ENCODE results near the gene TECPR2.

Gene TECPR2

DNA sequence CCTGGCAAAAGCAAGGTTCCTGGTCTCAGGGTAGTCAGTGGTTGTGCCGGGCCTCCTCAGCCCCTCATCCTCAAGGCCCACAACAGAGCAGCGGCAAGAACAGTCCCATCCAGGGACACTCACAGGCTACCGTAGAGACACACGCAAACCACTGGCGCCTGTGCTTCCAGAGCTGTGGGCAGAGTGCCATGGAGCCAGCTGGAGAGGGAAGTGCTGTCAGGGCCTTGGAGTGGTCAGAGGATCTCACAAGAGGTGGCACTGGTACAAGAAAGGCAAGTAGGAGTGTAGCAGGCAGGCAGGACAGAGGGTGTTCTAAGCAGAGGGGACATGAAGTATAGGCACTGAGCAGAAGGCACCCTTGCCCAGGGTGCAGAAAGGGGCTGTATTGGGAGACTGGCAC, 112.2 kb downstream of the TECPR2 start:
- no peak for DNase-seq

DNA sequence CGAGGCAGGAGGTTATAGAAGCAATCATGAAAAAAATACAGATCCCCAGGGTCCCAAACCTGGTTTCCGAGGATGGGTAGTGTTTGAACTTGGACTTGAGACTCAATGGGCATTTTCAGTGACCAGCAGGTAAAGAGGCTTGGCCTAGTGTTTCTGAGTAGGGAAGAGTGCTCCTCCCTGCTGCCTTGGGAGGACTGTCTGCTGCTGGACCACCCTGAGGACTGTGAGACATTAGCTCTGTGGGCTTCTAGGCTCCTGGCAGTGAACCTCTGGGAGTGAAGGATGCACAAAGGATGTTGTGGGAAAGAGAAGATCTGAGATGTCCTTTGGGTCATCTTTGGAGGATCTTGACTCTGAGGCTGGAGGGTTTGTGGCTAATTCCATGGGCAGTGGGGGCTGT, 116.4 kb downstream of the TECPR2 start:
- no peak for DNase-seq

DNA sequence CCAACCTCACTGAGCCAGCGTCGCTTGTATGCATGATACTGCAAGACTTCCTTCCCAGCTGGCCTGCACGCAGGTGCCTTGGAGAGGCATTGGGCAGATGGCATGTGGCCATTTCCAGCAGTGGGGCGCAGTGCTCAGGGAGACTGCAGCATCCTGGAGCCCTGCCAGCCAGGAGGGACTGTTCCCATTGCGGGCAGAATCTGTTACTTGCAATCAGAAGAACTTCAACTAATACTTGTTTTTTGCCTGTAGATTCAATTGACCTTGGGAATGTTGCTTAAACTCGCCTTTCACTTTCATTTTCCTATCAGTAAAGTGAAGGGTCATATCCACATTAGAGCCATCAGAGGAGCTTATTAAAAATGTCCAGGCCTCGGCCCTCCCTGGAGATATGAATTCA, 117.0 kb downstream of the TECPR2 start:
- no peak for DNase-seq

DNA sequence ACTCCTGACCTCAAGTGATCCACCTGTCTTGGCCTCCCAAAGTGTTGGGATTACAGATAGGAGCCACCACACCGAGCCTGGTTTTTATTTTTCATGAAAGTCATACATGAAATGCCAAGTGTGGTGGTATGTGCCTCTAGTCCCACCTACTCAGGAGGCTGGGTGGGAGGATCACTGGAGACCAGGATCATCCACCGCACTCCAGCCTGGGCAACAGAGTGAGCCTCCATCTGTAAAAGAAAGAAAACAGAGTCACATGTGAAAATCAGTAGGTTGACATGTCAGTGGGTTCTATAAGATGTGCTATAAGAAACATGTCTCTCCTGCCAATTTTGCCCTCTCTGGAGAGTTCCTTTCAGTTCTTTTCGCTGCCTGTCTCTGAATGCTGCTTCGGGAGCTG, 118.6 kb downstream of the TECPR2 start:
- no peak for DNase-seq

DNA sequence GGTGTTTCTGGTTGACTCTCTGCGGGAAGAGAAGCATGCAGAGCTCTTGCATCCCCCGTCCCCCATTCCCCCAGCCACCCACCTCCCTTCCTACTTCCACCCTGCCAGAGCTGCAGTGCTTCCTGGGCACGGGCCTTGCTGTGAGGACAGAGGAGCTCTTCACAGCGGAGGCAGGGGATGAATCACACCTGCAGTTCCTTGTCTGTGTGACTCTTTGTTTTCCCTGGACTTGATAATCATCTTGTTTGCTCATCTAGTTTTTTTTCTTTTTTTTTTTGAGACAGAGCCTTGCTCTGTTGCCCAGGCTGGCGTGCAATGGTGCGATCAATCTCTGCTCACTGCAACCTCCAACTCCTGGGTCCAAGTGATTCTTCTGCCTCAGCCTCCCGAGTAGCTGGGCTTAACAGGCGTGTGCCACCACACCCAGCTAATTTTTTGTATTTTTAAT, 119.1 kb downstream of the TECPR2 start:
- no peak for DNase-seq

DNA sequence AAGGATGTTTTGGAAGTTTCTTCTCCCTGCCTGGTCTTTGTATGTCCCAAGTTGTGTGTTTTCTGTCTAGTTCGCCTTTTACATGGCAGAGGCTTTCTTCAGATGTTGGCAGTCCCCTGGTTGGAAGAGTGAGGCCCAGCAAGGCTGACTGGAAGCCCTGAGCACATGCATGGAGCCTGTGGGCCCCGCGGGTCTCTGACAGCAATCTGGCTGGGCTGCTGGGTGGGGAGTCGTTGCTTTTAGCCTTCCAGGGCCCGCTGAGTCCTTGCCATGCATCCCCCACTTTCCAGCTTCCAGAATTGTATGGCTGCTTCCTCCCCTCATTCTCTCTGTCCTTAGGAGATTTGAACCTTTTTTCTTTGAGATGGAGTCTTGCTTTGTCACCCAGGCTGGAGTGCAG, 121.6 kb downstream of the TECPR2 start:
- no peak for DNase-seq

DNA sequence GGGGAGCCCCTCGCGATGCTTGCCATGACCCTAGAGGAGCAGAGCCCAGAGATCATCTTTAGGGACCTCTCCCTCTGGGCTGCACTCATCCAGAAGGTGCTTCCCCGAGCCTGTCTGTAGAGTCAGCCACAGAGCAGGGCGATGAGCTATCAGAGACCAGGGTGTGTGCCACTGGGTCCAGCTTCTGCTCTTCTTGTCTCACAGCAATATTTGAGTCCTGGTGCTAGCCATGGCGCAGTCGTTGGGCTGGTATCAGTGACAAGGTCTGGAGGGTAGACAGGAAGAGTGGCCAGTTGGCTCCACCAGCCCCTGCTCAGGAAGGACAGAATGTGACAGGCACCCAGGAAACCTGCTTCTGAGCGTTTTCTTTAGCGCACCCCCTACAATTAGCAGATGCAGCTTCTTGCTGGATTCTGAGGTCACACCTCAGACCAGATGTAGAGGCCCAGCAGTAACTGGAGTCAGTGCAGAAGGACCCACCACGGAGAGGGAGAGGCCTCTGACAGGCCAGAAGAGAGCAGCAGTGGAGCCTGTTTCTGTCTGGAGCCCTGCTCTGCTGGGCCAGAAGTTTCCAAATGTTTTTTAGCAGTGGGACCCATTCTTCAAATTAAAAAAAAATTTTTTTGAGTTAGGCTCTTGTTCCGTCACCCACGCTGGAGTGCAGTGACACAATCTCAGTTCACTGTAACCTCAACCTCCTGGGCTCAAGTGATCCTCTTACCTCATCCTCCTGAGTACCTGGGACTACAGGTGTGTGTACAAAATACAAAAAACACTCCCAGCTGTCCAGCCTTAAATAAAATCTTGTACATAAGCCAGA, 123.2 kb downstream of the TECPR2 start:
- no peak for DNase-seq

DNA sequence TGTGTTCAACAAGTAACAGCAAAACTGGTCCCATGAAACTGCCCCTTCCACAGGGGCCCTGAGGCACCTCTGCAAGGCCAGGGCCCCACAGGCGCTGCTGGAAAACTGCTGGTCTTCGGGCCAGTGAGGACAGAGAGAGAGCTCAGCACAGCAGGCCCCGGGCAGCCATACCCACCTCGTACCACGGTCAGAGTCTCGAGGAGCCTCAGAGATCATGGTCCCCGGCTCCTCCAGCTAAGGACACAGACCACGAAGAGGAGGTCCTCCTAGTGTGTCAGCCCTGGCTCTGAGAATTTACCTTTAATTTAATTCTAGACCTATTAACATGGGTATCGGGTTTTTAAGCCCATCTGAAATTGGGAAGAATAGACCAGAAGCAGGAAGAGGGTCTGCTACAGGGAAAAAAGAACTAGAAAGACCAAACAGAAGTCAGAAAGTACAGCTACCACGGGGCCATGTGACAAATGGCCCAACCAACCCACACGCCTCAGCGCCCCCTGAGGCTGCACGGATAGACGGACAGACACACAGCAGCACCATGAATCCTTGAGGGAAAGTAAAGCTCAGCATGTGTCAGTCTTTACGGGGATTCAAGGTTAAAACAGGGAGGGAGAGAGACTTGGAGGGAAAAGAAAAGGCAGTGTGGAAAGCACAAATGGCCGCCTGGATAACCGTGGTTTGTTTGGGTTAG, 123.9 kb downstream of the TECPR2 start:
- DNase-seq: no peak

DNA sequence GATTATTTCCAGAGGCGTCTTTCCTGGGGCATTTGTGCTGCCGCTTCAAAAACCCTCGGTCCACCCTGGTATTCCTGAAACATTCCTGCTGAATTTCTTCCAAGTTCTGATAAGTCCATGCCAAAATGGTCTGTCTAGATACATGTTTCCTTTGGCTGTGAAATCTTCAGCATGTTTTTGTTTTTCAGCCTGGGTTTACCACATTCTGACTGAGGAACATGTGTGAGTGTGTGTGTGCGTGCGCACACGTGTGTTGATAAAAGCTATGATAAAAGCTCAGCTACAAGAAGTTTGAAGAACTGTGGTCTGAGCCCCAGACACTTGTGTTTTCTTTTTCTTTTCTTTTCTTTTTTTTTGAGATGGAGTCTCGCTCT, 124.5 kb downstream of the TECPR2 start:
- DNase-seq: no peak

DNA sequence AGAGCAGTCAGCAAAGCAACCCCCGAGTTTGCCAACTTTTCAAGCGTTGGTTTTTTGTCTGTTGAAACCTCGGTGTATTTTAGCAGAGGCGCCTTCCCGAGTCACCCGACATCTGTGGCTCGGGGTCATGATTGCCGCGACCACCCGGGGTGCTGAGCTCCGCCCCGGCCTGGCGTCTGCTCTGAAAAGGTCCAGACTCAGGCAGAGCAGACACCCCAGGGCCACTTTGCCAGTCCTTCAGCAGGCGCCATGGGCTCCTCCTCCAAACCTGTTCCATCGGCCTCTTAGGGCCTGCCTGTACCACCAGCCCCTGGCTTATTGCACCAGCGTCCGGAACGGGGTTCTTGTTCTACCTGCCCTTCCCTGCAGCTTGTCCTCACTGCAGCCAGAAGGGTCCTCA, 127.7 kb downstream of the TECPR2 start:
- DNase-seq: no peak

DNA sequence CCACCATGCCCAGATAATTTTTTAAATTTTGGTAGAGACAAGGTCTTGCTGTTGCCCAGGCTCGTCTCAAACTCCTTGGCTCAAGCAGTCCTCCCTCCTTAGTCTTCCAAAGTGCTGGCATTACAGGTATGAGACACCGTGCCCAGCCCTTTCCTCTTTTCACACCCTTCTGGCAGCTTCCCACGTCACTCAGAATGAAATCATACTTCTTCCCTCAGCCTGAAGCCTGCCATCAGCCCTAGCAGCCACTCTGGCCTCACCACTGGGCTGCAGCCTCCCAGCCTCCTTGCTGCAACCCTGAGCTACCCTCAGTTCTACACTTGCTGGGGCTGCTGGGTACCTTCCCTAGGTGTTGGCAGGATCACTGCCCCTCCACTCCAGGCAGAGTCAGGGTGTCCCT, 128.6 kb downstream of the TECPR2 start:
- DNase-seq: no peak

DNA sequence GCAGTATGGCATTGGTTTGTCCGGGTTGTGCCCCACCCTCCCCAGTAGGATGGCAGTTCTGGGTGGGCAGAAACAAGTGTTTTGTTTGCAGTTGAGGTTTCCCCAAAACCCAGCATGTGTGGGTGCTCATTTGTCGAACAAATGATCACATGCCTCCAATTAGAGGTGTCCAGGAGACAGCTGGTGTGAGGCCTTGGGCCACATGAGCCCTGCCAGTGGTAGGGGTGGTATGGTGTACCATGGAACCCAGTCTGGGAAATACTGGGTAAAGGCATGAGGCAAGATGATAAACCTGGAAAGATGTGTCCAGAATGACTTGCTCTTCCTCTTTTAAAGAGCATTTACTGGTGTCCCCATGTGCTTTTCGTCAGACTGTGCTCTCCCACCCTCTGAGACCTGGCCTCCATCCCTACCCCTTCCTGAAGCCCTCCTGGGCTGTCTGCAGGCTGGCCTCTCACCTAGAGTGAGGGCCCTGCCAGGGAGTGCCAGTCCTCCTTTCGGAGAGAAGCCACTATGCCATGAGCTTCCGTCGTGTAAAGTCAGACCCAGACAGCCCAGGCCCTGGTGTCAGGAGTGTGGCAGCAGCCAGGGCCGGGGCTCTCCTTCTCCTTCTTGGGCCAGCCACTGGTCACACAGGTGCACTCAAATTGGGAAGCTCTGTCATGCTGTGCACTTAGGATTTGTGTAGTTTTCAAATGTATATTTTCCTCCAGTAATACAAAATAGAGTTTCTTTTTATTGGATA, 129.2 kb downstream of the TECPR2 start:
- no peak for DNase-seq

DNA sequence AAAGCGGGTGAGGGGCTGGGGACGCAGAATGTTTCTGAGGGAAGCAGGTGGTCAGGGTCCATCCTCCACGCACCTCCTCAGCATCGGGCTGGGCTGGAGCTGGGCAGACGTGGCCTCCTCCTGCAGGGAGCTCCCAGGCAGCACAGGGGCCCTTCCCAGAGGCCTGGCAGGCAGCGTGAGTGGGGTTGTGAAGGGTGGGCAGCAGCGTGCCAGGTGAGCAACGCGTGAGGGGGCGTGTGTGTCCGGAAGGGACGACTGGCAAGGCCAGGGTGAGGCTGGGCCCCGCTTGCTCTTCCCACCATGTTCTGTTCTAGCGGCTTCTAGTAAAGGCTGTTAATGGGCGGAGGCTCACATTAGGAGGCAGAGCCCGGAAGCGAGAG, 129.8 kb downstream of the TECPR2 start:
- DNase-seq: no peak

DNA sequence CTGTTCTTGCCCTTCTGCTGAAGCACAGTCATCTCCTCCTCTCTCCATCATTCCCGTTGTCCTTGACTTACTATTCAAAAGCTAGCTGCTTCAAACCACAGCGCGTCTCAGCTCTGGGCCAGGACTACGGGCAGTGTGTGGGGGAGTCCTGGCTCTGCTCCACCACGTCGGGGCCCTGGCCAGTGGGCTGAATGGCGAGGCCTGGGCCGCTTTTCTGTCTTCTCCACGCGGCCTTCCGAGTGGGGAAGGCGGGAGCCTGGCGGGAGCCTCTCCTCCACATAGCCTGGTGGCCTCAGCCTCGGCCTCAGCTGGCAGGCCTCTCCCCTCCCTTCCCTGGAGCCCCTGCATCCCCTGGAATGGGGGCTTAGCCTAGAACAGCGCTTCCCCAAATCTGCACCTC, 130.4 kb downstream of the TECPR2 start:
- no peak for DNase-seq

DNA sequence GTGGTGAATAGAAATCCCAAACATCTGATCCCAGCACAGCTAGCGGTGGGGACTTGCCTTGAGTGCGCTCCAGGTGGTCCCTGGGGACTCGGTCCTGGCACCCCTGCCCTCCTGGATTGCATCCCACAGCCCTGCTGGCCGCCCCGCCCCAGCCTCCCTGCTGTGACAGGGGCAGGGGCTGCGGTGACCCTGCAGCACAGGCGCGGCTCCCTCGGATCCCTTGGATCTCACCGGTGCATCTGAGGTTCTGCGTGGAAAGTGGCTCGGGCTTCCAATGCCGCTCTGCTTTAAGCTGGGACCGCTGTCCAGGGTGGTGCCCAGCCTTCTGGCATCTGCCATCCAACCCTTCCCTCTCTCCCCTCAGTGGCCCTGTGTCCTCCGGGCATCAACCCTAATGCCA, 130.8 kb downstream of the TECPR2 start:
- no peak for DNase-seq

DNA sequence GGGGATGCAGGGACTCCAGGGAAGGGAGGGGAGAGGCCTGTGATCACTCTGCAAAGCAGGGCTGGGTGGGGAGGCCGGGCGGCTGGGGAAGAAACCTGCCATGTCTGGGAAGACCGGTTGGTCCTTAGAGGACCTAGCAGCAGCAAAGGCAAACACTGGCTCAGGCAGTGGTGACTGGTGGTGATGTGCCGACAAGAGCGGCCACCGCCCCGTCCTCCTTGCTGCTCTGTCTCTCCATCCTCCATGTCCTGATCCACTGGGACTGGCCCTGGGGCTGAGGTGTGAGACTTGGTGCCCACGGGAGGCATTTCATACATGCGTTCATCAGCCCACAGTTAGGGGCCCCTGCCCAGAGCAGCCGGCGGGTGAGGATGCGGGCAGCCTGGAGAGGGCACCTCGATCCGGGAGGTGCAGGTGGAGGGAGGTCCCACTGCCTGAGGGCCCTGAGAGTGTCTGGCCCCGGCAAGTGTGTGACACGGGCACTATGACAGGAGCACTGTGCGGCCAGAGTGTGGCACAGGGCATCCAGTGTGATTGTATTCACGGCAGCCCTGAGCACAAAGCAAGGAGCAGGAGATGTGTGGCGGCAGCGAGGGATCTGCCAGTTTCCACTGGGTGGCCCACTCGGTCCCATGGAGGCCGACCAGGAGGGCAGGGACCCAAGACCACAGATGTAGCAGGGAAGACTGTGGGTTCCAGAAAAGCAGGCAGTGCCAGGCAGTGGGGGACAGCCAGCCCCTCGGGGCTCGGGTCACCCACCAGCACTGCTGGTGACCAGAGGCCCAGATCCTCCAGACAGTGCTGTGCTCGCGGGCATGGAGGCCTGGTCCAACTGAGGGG, 133.0 kb downstream of the TECPR2 start:
- no peak for DNase-seq

DNA sequence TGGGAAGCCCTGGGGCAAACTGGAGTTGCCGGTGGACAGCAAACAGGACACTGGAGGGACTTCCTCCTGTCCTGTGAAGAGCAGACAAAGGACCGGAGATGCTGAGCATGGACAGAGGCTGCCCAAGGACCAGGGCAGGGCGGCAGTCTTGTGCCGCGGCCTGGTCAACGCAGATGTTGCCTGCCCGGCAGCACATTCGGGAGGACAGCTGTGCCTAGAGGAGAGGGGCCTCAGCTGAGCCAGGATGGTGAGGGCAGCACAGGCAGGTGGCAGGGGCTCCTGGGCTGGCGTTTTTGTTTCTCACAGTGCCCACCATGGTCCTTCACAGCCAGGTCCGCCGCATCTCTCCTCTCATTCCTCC, 133.6 kb downstream of the TECPR2 start:
- DNase-seq: no peak

DNA sequence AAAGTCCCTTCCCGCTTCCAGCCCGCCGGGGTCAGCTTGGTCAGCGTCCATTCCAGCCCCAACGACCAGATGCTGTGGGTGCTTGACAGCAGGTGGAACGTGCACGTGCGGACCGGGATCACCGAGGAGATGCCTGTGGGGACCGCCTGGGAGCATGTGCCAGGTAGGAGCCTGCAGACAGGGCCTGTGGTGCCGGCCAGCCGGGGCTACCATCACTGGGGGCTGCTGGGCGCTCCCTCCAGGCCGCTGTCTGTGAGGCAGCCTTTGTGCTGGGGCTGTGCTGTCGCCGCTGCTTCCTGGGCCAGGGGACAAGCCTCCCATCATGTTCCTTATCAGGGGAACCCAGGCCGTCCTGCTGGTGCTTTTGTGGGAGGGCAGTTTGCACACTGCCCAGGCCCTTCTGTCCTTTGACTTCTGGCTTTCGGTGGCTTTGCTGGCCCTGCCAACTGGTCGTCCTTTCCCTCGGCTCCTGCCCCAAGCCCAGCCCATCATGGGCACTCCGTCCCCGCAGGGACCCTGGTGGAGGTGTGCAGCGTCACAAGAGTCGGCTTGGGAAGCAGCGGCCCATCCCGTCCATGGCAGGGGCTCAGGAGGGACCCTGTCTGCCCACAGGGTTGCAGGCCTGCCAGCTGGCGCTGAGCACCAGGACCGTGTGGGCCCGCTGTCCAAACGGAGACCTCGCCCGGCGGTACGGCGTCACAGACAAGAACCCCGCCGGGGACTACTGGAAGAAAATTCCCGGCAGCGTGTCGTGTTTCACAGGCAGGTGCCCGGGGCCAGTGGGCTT, 134.4 kb downstream of the TECPR2 start:
- no peak for DNase-seq

DNA sequence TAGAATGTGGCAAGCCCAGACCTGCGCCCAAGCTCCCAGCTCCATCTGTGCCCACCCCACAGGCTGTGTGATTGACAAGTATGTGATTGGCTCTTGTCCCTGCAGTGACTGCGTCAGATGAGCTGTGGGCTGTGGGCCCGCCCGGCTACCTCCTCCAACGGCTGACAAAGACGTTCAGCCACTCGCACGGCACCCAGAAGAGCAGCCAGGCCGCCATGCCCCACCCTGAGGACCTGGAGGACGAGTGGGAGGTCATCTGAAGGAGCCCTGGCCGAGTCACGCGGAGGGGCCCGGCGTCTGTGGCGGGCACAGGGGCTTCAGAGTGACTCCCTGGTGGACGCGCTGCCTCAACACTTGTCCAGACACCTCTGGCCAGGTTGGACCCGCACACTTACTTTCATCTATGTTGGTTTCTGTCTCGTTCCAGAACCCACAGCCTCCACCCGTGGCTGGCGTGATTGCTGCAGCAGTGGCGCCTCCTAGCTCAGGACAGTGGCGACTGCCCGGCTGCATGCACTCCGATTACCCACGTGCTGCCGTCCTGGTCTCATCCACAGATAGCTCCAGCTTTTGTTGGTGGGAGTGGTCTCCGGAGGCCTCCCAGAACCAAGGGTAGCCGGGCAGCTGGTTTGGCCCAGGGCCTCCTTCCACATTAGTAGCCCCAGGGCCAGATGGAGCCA, 135.4 kb downstream of the TECPR2 start:
- DNase-seq: no peak

DNA sequence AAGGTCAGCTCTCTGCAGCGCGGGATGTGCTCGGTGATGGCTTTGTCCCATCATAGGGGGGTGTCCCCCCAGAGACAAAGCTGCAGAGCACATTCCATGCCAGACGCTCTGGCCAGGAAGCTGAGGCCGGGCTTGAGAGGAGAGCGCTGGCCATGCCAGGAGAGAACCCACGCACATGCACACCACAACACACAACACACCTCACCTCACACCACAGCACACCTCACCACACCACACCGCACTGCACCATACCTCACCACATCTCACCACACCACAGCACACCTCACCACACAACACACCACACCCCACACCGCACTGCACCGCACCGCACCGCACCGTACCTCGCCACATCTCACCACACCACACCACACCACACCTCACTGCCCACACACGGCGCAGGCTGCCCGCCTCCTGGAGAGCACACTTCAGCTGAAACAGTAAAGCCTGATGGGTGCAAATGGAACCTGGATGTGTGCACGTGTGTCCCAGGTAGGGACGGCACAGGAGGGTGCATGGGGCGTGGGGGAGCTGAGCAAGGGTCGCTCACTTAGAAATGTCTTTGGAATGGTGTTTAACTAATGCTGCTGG, 136.0 kb downstream of the TECPR2 start:
- DNase-seq: no peak

Data from CD4-positive, alpha-beta T cell treated with Interferon alpha-2 for 1 hour (primary cell).